OCI-LY1 (cell line): ENCODE data around the gene APOA1.
A peak's percentile ranks its signal among the peaks of the same experiment; 100 is the strongest.

Source experiments
- H2AFZ ChIP-seq: fragments of 200-600 bp; sonication (generic), shearing (Covaris generic); 2 replicates; pipeline ENCODE4 v1.6.0; 2014; ENCODE audit warnings: antibody characterized with exemption, mild to moderate bottlenecking, low read length
- H3F3A ChIP-seq: fragments of 200-600 bp; sonication (generic), shearing (Covaris generic); 2 replicates; pipeline ENCODE4 v1.6.0; 2014; ENCODE audit warnings: mild to moderate bottlenecking, antibody characterized with exemption, low read length, moderate library complexity; ENCODE audit not compliant: insufficient read depth
- H3K27ac ChIP-seq: fragments of 200-600 bp; sonication (generic); 2 replicates; pipeline ENCODE4 v1.5.1; 2014; ENCODE audit warnings: low read length, mixed run types, mild to moderate bottlenecking, low read depth; ENCODE audit not compliant: poor library complexity, severe bottlenecking
- H3K27me3 ChIP-seq: fragments of 200-600 bp; sonication (generic); 2 replicates; pipeline ENCODE4 v1.6.0; 2014; ENCODE audit warnings: antibody characterized with exemption, mild to moderate bottlenecking, low read length, moderate library complexity; ENCODE audit not compliant: insufficient read depth
- H3K36me3 ChIP-seq: fragments of 200-600 bp; sonication (generic); 2 replicates; pipeline ENCODE4 v1.6.1; 2014; ENCODE audit warnings: mild to moderate bottlenecking, antibody characterized with exemption, low read length, moderate library complexity, mixed read lengths; ENCODE audit not compliant: insufficient read depth
- H3K4me1 ChIP-seq: fragments of 200-600 bp; sonication (generic); 2 replicates; pipeline ENCODE4 v1.5.1; 2014; ENCODE audit warnings: mild to moderate bottlenecking, low read length, moderate library complexity; ENCODE audit not compliant: insufficient read depth, severe bottlenecking
- H3K4me2 ChIP-seq: fragments of 200-600 bp; sonication (generic), shearing (Covaris generic); 2 replicates; pipeline ENCODE4 v1.6.1; 2014; ENCODE audit warnings: low read length
- H3K4me3 ChIP-seq: fragments of 200-600 bp; sonication (generic); 2 replicates; pipeline ENCODE4 v1.5.1; 2014; ENCODE audit warnings: low read length, low read depth, mild to moderate bottlenecking, mixed read lengths; ENCODE audit not compliant: poor library complexity, severe bottlenecking
- H3K79me2 ChIP-seq: fragments of 200-600 bp; shearing (Covaris generic); 2 replicates; pipeline ENCODE4 v1.6.1; 2016; ENCODE audit warnings: mixed run types, low read length, mixed read lengths; ENCODE audit not compliant: insufficient read depth
- H3K9ac ChIP-seq: fragments of 200-600 bp; sonication (generic), shearing (Covaris generic); 2 replicates; pipeline ENCODE4 v1.6.1; 2014; ENCODE audit warnings: mild to moderate bottlenecking, low read length, mixed read lengths
- H3K9me2 ChIP-seq: fragments of 200-600 bp; sonication (generic), shearing (Covaris generic); 2 replicates; pipeline ENCODE4 v1.6.1; 2014; ENCODE audit warnings: low read depth, mild to moderate bottlenecking, low read length, mixed read lengths
- H3K9me3 ChIP-seq: fragments of 200-600 bp; shearing (Covaris generic); 2 replicates; pipeline ENCODE4 v1.6.1; 2014; ENCODE audit warnings: low read length, mixed read lengths
- H4K20me1 ChIP-seq: fragments of 200-600 bp; sonication (generic), shearing (Covaris generic); 2 replicates; pipeline ENCODE4 v1.6.0; 2016; ENCODE audit warnings: mild to moderate bottlenecking, low read length; ENCODE audit not compliant: insufficient read depth
- CTCF ChIP-seq: fragments of 200-600 bp; sonication (generic), shearing (Covaris generic); IDR thresholded peaks from 2 replicates; pipeline ENCODE4 v1.5.1; 2017; ENCODE audit warnings: mild to moderate bottlenecking, antibody characterized with exemption, low read length, moderate library complexity, mixed read lengths
- EZH2 ChIP-seq: fragments of 200-600 bp; sonication (generic), shearing (Covaris generic); IDR thresholded peaks from 2 replicates; pipeline ENCODE4 v1.8.0; 2017; ENCODE audit warnings: borderline replicate concordance, mixed run types, mild to moderate bottlenecking, antibody characterized with exemption, low read length, moderate library complexity, mixed read lengths

Gene APOA1

DNA sequence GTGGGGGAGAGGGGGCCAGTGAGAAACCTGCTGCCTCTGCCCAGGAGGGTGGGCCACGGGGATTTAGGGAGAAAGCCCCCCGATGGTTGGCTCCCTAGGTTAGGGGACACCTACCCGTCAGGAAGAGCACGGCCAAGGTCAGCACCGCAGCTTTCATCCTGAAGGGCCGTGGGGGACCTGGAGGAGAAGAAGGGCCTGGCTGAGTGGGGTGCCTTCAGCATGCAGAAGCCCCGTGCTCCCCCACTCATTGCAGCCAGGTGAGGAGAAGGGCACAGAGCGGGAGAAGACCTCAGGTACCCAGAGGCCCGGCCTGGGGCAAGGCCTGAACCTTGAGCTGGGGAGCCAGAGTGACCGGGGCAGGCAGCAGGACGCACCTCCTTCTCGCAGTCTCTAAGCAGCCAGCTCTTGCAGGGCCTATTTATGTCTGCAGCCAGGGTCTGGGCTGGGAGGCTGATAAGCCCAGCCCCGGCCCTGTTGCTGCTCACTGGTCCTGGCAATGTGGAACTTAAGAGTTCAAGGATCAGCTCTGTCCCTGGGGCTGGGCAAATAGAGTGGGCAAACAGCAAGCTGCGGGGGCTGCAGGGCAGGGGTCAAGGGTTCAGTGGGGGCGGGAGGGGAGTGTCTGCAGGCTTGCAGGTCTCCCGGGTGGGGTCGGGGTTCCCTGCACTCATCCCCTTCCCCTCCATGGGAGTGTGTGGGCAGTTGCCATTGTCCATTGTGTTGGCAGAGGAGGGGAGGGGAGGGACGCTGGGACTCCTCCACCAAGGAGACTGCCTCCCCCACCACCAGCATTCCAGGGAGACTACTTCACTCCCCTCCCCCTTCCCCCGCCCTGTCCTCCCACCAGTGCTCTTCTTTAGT, at the start of gene APOA1:
TSS of gene APOA1 (minus strand) at position 392 of the 861 bp plus-strand sequence. CDS start at position 157, 235 bp downstream.
- Histone ChIP-seq H3F3A (no peaks in the 10 kb centered on the region), H3K4me3 (no peak within 1 kb of the TSS), H4K20me1 (no peaks in the 10 kb centered on the region), H3K9me2 (no peaks in the 10 kb centered on the region), H3K9ac (no peak within 1 kb of the TSS), H3K4me2 (peak within 1 kb of the TSS; percentile 66; the same call in 1 of the 2 replicates), H3K27me3 (no peaks in the 10 kb centered on the region), H3K79me2 (no peaks in the 10 kb centered on the region), H2AFZ (no peak within 1 kb of the TSS), H3K36me3 (no peaks in the 10 kb centered on the region), H3K9me3 (no peaks in the 10 kb centered on the region), H3K27ac (no peak within 1 kb of the TSS), H3K4me1 (peaks cover 8% of the 10 kb centered on the region)
- TF ChIP-seq EZH2: no peak
- no peak for TF ChIP-seq CTCF

- H3K4me2 ChIP-seq: no peak overlapping the region
- no peak for TF ChIP-seq CTCF
- no peak for TF ChIP-seq EZH2
- H3K4me3 ChIP-seq: no peak overlapping the region
- no peaks in the 10 kb centered on the region for H3K79me2 ChIP-seq
- H3K4me1 ChIP-seq: peaks cover 6% of the 10 kb centered on the region
- H2AFZ ChIP-seq: no peak overlapping the region
- no peaks in the 10 kb centered on the region for H3K27me3 ChIP-seq
- peaks cover 2% of the 10 kb centered on the region; the same call in 1 of the 2 replicates for H3K36me3 ChIP-seq
- no peaks in the 10 kb centered on the region for H3K9me2 ChIP-seq
- no peaks in the 10 kb centered on the region for H3F3A ChIP-seq
- no peaks in the 10 kb centered on the region for H3K9me3 ChIP-seq
- no peak overlapping the region for H3K9ac ChIP-seq
- H3K27ac ChIP-seq: no peak overlapping the region
- H4K20me1 ChIP-seq: no peaks in the 10 kb centered on the region
Observed at GRCh38 chr11:116885951-116886655, 48.7 kb upstream of the APOA1 start.

DNA sequence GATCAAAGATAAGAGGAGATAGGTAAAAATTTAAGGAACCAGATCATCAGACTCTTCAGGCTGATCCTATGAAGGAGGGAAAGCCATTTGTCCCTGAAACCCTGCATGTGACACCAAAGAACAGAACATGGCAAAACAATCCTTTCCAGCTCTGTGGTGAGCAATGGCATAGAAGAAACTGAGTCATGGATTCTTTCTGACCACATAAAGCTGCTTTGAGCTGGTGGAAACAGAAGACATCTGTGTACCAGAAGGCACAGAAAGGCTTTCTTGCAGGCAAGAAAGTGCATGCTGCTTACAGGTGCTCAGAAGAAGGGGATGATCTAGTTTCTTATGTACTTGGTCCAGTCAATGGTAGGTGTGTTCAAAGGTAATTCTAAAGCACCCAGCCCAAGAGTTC, 45.0 kb upstream of the APOA1 start:
- no peaks in the 10 kb centered on the region for H3F3A ChIP-seq
- no peak overlapping the region for H3K4me2 ChIP-seq
- no peaks in the 10 kb centered on the region for H3K9me3 ChIP-seq
- no peak overlapping the region for H3K4me3 ChIP-seq
- H3K9me2 ChIP-seq: no peaks in the 10 kb centered on the region
- no peaks in the 10 kb centered on the region for H3K27me3 ChIP-seq
- no peak overlapping the region for H3K27ac ChIP-seq
- TF ChIP-seq EZH2 (no peak), CTCF (no peak)
- H3K4me1 ChIP-seq: peaks cover 7% of the 10 kb centered on the region
- no peak overlapping the region for H2AFZ ChIP-seq
- H4K20me1 ChIP-seq: no peaks in the 10 kb centered on the region
- H3K79me2 ChIP-seq: no peaks in the 10 kb centered on the region
- no peak overlapping the region for H3K9ac ChIP-seq
- no peaks in the 10 kb centered on the region for H3K36me3 ChIP-seq
